Measurements from ENCODE around the gene CNN1. TPM values are rescaled to one million over a fixed set of nuclear protein-coding genes. Genes with fewer than 3 reads are reported as not detected.

Gene CNN1
- 0.46 TPM in 1 of 2 replicates, not detected in the other for total RNA-seq (2014; rRNA removed; shearing (Covaris generic); ENCODE audit: low replicate concordance)

- peak; percentile 41 for DNase-seq
- Histone ChIP-seq H3K27me3 (no peaks in the 10 kb centered on the region), H3K36me3 (no peaks in the 10 kb centered on the region), H3K9me3 (no peaks in the 10 kb centered on the region), H3K4me3 (no peak within 1 kb of the TSS)
Measured at GRCh38 chr19:11538232-11539036, at the start of gene CNN1. TSS of gene CNN1 (plus strand) at chr19:11538851. CDS start at chr19:11538928, 77 bp downstream.

- no peak overlapping the region for H3K4me3 ChIP-seq
- no peaks in the 10 kb centered on the region for H3K9me3 ChIP-seq
- peaks cover 4% of the 10 kb centered on the region; the same call in 1 of the 2 replicates for H3K36me3 ChIP-seq
- no peaks in the 10 kb centered on the region for H3K27me3 ChIP-seq
- DNase-seq, result no peak
Measured at GRCh38 chr19:11489378-11489777, 49.3 kb upstream of the CNN1 start.

GRCh38 chr19:11494634-11495285, 43.9 kb upstream of the CNN1 start:
- Histone ChIP-seq H3K27me3 (no peaks in the 10 kb centered on the region), H3K4me3 (no peak overlapping the region), H3K9me3 (no peaks in the 10 kb centered on the region), H3K36me3 (peaks cover 22% of the 10 kb centered on the region)
- no peak for DNase-seq

GRCh38 chr19:11495481-11495880, 43.2 kb upstream of the CNN1 start:
- Histone ChIP-seq H3K27me3 (no peaks in the 10 kb centered on the region), H3K9me3 (no peaks in the 10 kb centered on the region), H3K36me3 (peaks cover 22% of the 10 kb centered on the region), H3K4me3 (no peak overlapping the region)
- no peak for DNase-seq

DNA sequence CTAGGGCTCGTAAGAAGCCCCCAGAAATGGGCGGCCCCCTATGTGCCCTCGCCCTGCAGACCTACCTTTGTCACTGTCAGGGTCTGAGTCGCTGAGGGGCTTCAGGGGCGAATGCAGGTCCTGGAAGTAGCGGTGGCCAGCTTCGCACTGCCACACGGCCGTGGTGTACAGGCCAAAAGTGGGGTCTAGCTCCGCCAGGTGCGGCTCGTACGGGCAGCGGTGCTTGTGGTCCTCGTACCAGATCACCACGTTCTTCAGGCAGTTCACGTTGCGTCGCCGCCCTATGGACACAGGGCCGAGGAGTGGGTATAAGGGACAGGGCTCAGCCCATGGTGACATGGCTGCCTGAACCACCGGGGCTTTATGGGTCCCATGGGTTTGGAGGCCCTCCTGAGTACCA, 42.8 kb upstream of the CNN1 start:
- Histone ChIP-seq H3K9me3 (no peaks in the 10 kb centered on the region), H3K27me3 (no peaks in the 10 kb centered on the region), H3K4me3 (no peak overlapping the region), H3K36me3 (peaks cover 22% of the 10 kb centered on the region)
- no peak for DNase-seq

DNA sequence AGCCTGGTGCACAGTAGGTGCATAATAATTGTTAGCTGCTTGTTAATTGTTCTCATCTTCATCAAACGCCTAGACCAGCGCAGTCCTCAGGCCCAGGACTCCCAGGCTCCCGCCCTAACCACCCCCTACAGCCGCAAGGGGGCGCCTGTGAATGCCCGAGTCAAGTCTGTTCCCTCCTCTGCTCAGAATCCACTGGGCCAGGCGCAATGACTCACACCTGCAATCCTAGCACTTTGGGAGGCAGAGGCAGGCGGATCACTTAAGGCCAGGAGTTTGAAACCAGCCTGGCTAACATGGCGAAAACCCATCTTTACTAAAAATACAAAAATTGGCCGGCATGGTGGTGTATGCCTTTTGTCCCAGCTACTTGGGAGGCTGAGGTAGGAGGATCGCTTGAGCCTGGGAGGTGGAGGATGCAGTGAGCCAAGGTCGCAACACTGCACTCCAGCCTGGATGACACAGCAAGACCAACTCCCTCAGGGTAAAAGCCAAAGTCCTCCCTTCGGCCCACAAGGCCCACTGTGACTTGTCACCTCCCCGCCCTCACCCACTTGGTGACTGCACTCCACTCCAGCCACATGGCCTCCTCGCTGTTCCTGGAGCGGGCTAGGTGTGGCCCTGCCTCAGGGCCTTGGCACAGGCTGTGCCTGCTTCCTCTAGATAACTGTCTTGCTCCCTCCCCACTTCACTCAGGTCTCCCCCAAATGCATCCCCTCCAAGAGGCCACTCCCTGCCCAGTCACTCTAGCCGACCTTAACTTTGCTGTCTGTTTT, 42.1 kb upstream of the CNN1 start:
- Histone ChIP-seq H3K27me3 (no peaks in the 10 kb centered on the region), H3K36me3 (peaks cover 22% of the 10 kb centered on the region), H3K4me3 (no peak overlapping the region), H3K9me3 (no peaks in the 10 kb centered on the region)
- peak; percentile 92 for DNase-seq

- Histone ChIP-seq H3K9me3 (no peaks in the 10 kb centered on the region), H3K36me3 (peaks cover 18% of the 10 kb centered on the region)
- no peak for DNase-seq
Measured at GRCh38 chr19:11499220-11499726, 39.4 kb upstream of the CNN1 start.

GRCh38 chr19:11499890-11500420, 38.7 kb upstream of the CNN1 start:
- no peak overlapping the region for H3K4me3 ChIP-seq
- peaks cover 14% of the 10 kb centered on the region for H3K36me3 ChIP-seq
- H3K27me3 ChIP-seq, result no peaks in the 10 kb centered on the region
- no peaks in the 10 kb centered on the region for H3K9me3 ChIP-seq
- no peak for DNase-seq

More at GRCh38 chr19:11499220-11499726, 39.4 kb upstream of the CNN1 start:
- H3K4me3 ChIP-seq, result no peak overlapping the region
- H3K27me3 ChIP-seq, result no peaks in the 10 kb centered on the region

- no peaks in the 10 kb centered on the region for H3K9me3 ChIP-seq
- no peak for DNase-seq
- no peaks in the 10 kb centered on the region for H3K27me3 ChIP-seq
- H3K4me3 ChIP-seq, result peak overlapping the region; percentile 65
- peaks cover 11% of the 10 kb centered on the region for H3K36me3 ChIP-seq
Measured at GRCh38 chr19:11504502-11505031, 34.1 kb upstream of the CNN1 start.

- Histone ChIP-seq H3K9me3 (no peaks in the 10 kb centered on the region), H3K4me3 (peak overlapping the region; percentile 65), H3K36me3 (peaks cover 12% of the 10 kb centered on the region), H3K27me3 (no peaks in the 10 kb centered on the region)
- peak; percentile 100 for DNase-seq
Measured at GRCh38 chr19:11505032-11505503, 33.6 kb upstream of the CNN1 start.

- Histone ChIP-seq H3K4me3 (peak within 1 kb of the TSS; percentile 65), H3K9me3 (no peaks in the 10 kb centered on the region), H3K27me3 (no peaks in the 10 kb centered on the region), H3K36me3 (peaks cover 13% of the 10 kb centered on the region)
- DNase-seq, result peak; percentile 97
Measured at GRCh38 chr19:11505504-11506100, 33.0 kb upstream of the CNN1 start, which contains the start of gene ZNF653. TSS of gene ZNF653 (minus strand) at chr19:11505839. CDS start at chr19:11505786, 53 bp downstream.

GRCh38 chr19:11506101-11506555, 32.5 kb upstream of the CNN1 start:
- H3K9me3 ChIP-seq, result no peaks in the 10 kb centered on the region
- DNase-seq, result no peak
- H3K36me3 ChIP-seq, result peaks cover 16% of the 10 kb centered on the region
- peak overlapping the region; percentile 65 for H3K4me3 ChIP-seq
- no peaks in the 10 kb centered on the region for H3K27me3 ChIP-seq

DNA sequence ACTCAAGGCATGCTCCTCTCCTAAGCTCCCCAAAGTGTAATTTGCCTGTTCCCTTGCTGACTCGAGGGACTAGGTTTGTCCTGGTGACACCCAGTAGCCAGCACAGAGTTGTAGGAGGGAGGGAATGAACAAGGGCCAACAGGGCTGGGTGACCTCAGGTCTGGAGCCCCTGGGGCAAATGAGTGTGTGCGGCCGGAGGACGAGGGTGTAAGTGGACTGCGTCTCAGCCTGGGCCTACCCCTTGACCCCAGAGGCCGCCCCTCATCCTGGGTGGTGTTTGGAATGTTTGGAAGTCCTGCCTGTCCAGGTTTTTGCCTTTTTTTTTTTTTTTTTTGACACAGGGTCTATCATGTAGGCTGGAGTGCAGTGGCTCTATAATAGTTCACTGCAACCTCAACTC, 31.7 kb upstream of the CNN1 start:
- DNase-seq, result no peak
- no peak overlapping the region for H3K4me3 ChIP-seq
- H3K9me3 ChIP-seq, result no peaks in the 10 kb centered on the region
- no peaks in the 10 kb centered on the region for H3K27me3 ChIP-seq
- H3K36me3 ChIP-seq, result peaks cover 25% of the 10 kb centered on the region

- Histone ChIP-seq H3K36me3 (peaks cover 30% of the 10 kb centered on the region), H3K9me3 (no peaks in the 10 kb centered on the region), H3K4me3 (no peak overlapping the region), H3K27me3 (no peaks in the 10 kb centered on the region)
- no peak for DNase-seq
Measured at GRCh38 chr19:11507370-11508078, 31.1 kb upstream of the CNN1 start.

GRCh38 chr19:11510444-11510843, 28.2 kb upstream of the CNN1 start:
- Histone ChIP-seq H3K4me3 (no peak overlapping the region), H3K27me3 (no peaks in the 10 kb centered on the region), H3K36me3 (peaks cover 43% of the 10 kb centered on the region), H3K9me3 (no peaks in the 10 kb centered on the region)
- no peak for DNase-seq

Data from MG63 (cell line).